ENCODE data around the gene ZYG11A. TPM values are rescaled to one million over a fixed set of nuclear protein-coding genes. Genes with fewer than 3 reads are reported as not detected.

Gene ZYG11A
- total RNA-seq, 4 donors from 2014 or later, result not detected

GRCh38 chr1:52848423-52848822 is 5.9 kb downstream of the ZYG11A start:
- intact Hi-C loops (cut with DNase I), result no loop called here
- TF ChIP-seq CTCF (IDR thresholded peaks at IDR 0.05) (no peak), POLR2AphosphoS5 (IDR thresholded peaks at IDR 0.05) (no peak), POLR2A (IDR thresholded peaks at IDR 0.05; ENCODE audit: low read depth) (no peak), EP300 (IDR thresholded peaks at IDR 0.05) (no peak)
- Histone ChIP-seq H3K27ac (replicated peaks in 1 of 4) (no peak overlapping the region), H3K27me3 (peaks cover 3 to 67% (median 14%) of the 10 kb centered on the region in 4 donors), H3K9me3 (no peaks in the 10 kb centered on the region), H3K4me1 (peaks cover 0 to 2% (median 1%) of the 10 kb centered on the region in 4 donors), H3K36me3 (no peaks in the 10 kb centered on the region), H3K4me3 (no peak overlapping the region)
- WGBS, result 92% methylated on average over 5 of the region's 5 CpGs
- no peak for DNase-seq (ENCODE audit: extremely low spot score)

- H3K9me3 ChIP-seq, result no peaks in the 10 kb centered on the region
- H3K4me1 ChIP-seq, result no peaks in the 10 kb centered on the region
- DNase-seq (ENCODE audit: extremely low spot score), result no peak
- H3K36me3 ChIP-seq, result no peaks in the 10 kb centered on the region
- 82% methylated on average over 4 of the region's 4 CpGs for WGBS
- intact Hi-C loops (cut with DNase I), result no loop called here
- H3K27me3 ChIP-seq, result peaks cover 0 to 44% (median 0%) of the 10 kb centered on the region in 4 donors
- no peak for TF ChIP-seq POLR2AphosphoS5 (IDR thresholded peaks at IDR 0.05)
- no peak for TF ChIP-seq EP300 (IDR thresholded peaks at IDR 0.05)
- no peak for TF ChIP-seq CTCF (IDR thresholded peaks at IDR 0.05)
- no peak for TF ChIP-seq POLR2A (IDR thresholded peaks at IDR 0.05; ENCODE audit: low read depth)
- no peak overlapping the region for H3K4me3 ChIP-seq
- no peak overlapping the region for H3K27ac ChIP-seq (replicated peaks in 1 of 4)
These were observed 8.4 kb downstream of the ZYG11A start for GRCh38 chr1:52850951-52851350.

GRCh38 chr1:52852854-52853253 is 10.3 kb downstream of the ZYG11A start:
- no peak for TF ChIP-seq POLR2AphosphoS5 (IDR thresholded peaks at IDR 0.05)
- no peak for TF ChIP-seq POLR2A (IDR thresholded peaks at IDR 0.05; ENCODE audit: low read depth)
- no peak for TF ChIP-seq CTCF (IDR thresholded peaks at IDR 0.05)
- no peak for TF ChIP-seq EP300 (IDR thresholded peaks at IDR 0.05)
- Histone ChIP-seq H3K27ac (replicated peaks in 1 of 4) (no peak overlapping the region), H3K27me3 (peaks cover 0 to 27% (median 0%) of the 10 kb centered on the region in 4 donors), H3K36me3 (no peaks in the 10 kb centered on the region), H3K9me3 (no peaks in the 10 kb centered on the region), H3K4me1 (no peaks in the 10 kb centered on the region), H3K4me3 (no peak overlapping the region)
- intact Hi-C loops (cut with DNase I), result no loop called here
- no peak for DNase-seq (ENCODE audit: extremely low spot score)
- WGBS, result 73% methylated on average over 2 of the region's 2 CpGs

- no peaks in the 10 kb centered on the region for H3K36me3 ChIP-seq
- no peak for DNase-seq (ENCODE audit: extremely low spot score)
- H3K9me3 ChIP-seq, result no peaks in the 10 kb centered on the region
- TF ChIP-seq POLR2A (IDR thresholded peaks at IDR 0.05; ENCODE audit: low read depth) (no peak), EP300 (IDR thresholded peaks at IDR 0.05) (no peak), POLR2AphosphoS5 (IDR thresholded peaks at IDR 0.05) (no peak), CTCF (IDR thresholded peaks at IDR 0.05) (no peak)
- H3K4me1 ChIP-seq, result no peaks in the 10 kb centered on the region
- H3K27me3 ChIP-seq, result peaks cover 0 to 7% (median 0%) of the 10 kb centered on the region in 4 donors
- H3K27ac ChIP-seq (replicated peaks in 1 of 4), result no peak overlapping the region
- no peak overlapping the region for H3K4me3 ChIP-seq
- intact Hi-C loops (cut with DNase I), result no loop called here
- WGBS, result 94% methylated on average over 4 of the region's 4 CpGs
These were observed 13.0 kb downstream of the ZYG11A start for GRCh38 chr1:52855584-52855983.

GRCh38 chr1:52856026-52856425 is 13.5 kb downstream of the ZYG11A start:
- 93% methylated on average over 4 of the region's 4 CpGs for WGBS
- TF ChIP-seq EP300 (IDR thresholded peaks at IDR 0.05), result no peak
- TF ChIP-seq POLR2A (IDR thresholded peaks at IDR 0.05; ENCODE audit: low read depth), result no peak
- no peak for TF ChIP-seq POLR2AphosphoS5 (IDR thresholded peaks at IDR 0.05)
- TF ChIP-seq CTCF (IDR thresholded peaks at IDR 0.05), result no peak
- Histone ChIP-seq H3K27ac (replicated peaks in 1 of 4) (no peak overlapping the region), H3K27me3 (peaks cover 0 to 7% (median 0%) of the 10 kb centered on the region in 4 donors), H3K36me3 (no peaks in the 10 kb centered on the region), H3K4me3 (no peak overlapping the region), H3K9me3 (no peaks in the 10 kb centered on the region), H3K4me1 (no peaks in the 10 kb centered on the region)
- no peak for DNase-seq (ENCODE audit: extremely low spot score)
- intact Hi-C loops (cut with DNase I), result no loop called here

All from esophagus muscularis mucosa (tissue), 4 donors.